Lower leg skin (tissue), 4 donors: ENCODE data around the gene ABCC10. TPM values are rescaled to one million over a fixed set of nuclear protein-coding genes. Genes with fewer than 3 reads are reported as not detected.

ENCODE experiments used
- DNase-seq, 2 donors: peaks; one replicate each; pipeline ENCODE4 v3.0.0-alpha.2; 2019; ENCODE audit warnings: low spot score in 2 of 2
- H3K4me3 ChIP-seq: fragments of 200-600 bp; sonication (generic); 2 replicates; pipeline ENCODE4 v1.5.1; 2017; ENCODE audit warnings: mild to moderate bottlenecking, low read depth; ENCODE audit not compliant: poor library complexity, severe bottlenecking
- POLR2A ChIP-seq, 2 donors: fragments of 450-650 bp; IDR thresholded peaks; one replicate each; pipeline ENCODE4 v1.6.1; 2016 to 2017; ENCODE audit warnings: antibody characterized with exemption in 2 of 2, mild to moderate bottlenecking in 1 of 2, moderate library complexity in 1 of 2
- WGBS, 2 donors: methylation state at CpG; one replicate each; pipeline ENCODE4 v1.1.5; 2018; 5-methylcytosine and 5-hydroxymethylcytosine counted together
- intact Hi-C: fragments of 100-400 bp; cut with DNase I; formaldehyde crosslinking; loops from one replicate; pipeline ENCODE4 v1.15.0; 2023; ENCODE audit warnings: low total_unique reads
- total RNA-seq, 4 donors: library from RNA; depleted of rRNA; stranded (reverse); fragments of >200 nt; gene quantifications; one replicate each; pipeline ENCODE4 v1.1.0, GENCODE V29; 2016
- TF ChIP-seq, protein P1 (sequence below), 3 donors: fragments of 450-650 bp; IDR thresholded peaks; one replicate each; pipeline ENCODE4 v1.5.1; 2016; ENCODE audit warnings: antibody characterized with exemption in 3 of 3, mild to moderate bottlenecking in 3 of 3, moderate library complexity in 2 of 3

ABCC10 gene
- total RNA-seq, 4 donors from 2014 or later = 9.4 to 17.9 (median 15.9) TPM

DNA sequence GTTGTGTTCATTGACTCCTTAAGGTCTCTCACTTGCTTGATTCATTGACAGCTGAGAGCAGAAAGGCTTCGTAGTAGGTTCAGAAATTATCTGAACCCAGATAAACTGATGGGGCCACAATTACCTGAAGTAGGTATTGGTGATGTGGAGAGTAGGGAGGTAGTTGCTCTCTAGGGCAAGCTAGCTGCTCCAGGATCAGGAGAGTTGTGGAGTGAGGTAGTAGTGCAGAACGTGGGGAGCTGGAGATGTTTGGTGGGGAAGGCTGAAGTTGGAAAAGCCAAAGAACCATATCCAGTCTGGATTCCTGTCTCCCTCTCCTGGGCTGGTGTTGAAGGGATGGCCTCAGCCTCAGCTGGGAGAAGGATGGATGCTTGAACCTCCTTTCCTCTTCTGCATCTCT, 65.9 kb downstream of the ABCC10 start:
- no peak for DNase-seq
- TF ChIP-seq POLR2A (IDR thresholded peaks at IDR 0.05) = no peak
- TF ChIP-seq, protein P1, sequence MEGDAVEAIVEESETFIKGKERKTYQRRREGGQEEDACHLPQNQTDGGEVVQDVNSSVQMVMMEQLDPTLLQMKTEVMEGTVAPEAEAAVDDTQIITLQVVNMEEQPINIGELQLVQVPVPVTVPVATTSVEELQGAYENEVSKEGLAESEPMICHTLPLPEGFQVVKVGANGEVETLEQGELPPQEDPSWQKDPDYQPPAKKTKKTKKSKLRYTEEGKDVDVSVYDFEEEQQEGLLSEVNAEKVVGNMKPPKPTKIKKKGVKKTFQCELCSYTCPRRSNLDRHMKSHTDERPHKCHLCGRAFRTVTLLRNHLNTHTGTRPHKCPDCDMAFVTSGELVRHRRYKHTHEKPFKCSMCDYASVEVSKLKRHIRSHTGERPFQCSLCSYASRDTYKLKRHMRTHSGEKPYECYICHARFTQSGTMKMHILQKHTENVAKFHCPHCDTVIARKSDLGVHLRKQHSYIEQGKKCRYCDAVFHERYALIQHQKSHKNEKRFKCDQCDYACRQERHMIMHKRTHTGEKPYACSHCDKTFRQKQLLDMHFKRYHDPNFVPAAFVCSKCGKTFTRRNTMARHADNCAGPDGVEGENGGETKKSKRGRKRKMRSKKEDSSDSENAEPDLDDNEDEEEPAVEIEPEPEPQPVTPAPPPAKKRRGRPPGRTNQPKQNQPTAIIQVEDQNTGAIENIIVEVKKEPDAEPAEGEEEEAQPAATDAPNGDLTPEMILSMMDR (IDR thresholded peaks at IDR 0.05) = no peak
- no peak overlapping the region for H3K4me3 ChIP-seq
- 67 to 69% methylated on average over 2 of the region's 2 CpGs for WGBS, 2 donors
- intact Hi-C loops = no loop called here

DNA sequence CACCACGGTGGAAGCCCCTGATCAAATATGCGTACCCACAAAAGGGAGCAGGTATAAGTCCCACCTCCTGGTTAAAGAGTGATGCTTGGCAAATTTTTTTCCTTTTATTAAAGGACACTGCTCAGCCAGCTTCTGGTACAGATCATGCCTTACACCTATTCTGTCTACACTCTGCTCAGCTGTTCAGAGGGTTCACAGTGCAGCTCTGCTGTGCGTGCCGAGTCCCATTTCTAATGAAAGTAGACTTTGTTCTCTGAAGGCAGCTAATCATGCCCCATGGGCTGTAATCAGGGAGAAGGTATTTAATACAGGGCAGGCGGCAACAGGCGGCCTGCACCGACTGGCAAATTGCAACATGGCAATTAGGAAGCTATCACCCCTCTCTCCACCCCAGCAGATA, 66.5 kb downstream of the ABCC10 start:
- WGBS, 2 donors = 48 to 59% methylated on average over 7 of the region's 7 CpGs
- no peak for DNase-seq
- intact Hi-C loops = no loop called here
- no peak overlapping the region for H3K4me3 ChIP-seq
- TF ChIP-seq, protein P1 (IDR thresholded peaks at IDR 0.05) = no peak
- TF ChIP-seq POLR2A (IDR thresholded peaks at IDR 0.05) = no peak

DNA sequence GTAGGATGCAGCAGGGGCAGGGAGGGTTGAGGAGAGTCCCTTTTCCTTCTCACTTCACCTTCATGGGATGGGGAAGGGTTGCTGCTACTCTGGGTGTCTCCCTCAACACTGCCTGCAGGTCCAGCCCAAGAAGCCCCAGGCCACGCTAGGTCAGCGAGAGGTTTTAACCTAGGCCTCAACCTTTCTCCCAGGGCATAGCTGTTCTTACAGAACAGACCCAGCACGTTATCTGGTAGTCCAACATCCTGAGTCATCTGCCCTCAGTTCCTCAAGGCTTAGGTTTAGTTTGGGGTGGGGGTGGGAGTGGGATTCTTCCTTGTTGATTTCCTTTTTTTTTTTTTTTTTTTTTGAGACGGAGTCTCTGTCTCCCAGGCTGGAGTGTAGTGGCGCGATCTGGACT, 67.0 kb downstream of the ABCC10 start:
- H3K4me3 ChIP-seq = no peak overlapping the region
- WGBS, 2 donors = 68 to 80% methylated on average over 6 of the region's 6 CpGs
- DNase-seq = no peak
- intact Hi-C loops = no loop called here
- TF ChIP-seq, protein P1 (IDR thresholded peaks at IDR 0.05) = no peak
- TF ChIP-seq POLR2A (IDR thresholded peaks at IDR 0.05) = no peak

DNA sequence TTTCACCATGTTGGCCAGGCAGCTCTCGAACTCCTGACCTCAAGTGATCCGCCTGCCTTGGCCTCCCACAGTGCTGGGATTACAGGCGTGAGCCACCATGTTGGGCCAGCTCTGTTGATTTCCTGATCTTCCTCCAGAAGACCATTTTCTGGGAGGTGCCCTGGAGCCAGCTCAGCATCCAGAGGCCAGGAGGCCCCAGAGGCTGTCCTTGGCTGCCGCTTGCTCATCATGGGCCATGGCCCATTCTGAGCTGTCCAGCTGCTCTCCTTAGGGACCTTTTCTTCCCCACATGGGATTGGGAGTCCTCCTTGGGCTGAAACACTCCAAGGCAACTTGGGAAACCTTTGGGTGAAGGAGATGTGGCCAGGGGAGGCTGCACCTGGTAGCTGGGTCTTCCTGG, 67.4 kb downstream of the ABCC10 start:
- DNase-seq = no peak
- intact Hi-C loops = no loop called here
- TF ChIP-seq, protein P1 (IDR thresholded peaks at IDR 0.05) = no peak
- TF ChIP-seq POLR2A (IDR thresholded peaks at IDR 0.05) = no peak
- WGBS, 2 donors = 89 to 90% methylated on average over 4 of the region's 4 CpGs
- no peak overlapping the region for H3K4me3 ChIP-seq

DNA sequence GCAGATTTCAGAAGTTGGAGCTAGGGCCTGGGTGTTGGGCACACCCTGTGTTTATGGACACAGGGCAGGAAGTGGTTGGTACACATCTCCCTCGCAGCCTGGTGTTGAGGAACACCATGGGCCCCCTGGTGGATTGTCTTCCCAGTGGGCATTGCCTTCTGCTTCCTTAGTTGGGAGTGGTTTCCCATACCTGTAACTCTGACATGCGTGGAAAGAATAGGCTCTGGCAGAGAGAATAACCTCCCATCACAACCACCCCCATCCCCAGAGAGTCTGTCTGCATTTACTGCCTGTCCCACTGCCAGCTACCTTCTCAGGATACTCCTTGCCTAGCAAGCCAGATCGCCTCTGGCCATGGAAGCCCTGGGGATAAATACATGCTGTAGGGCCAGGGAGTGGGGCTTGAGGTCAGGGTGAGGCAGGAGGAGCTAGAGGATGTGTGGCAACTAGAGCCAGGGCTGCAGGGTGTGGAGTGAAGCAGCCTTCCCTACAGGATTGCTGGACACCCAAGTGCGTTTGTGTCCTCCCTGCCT, 68.1 kb downstream of the ABCC10 start:
- DNase-seq = no peak
- intact Hi-C loops = no loop called here
- no peak overlapping the region for H3K4me3 ChIP-seq
- 34 to 52% methylated on average over 4 of the region's 4 CpGs for WGBS, 2 donors
- TF ChIP-seq, protein P1 (IDR thresholded peaks at IDR 0.05) = no peak
- TF ChIP-seq POLR2A (IDR thresholded peaks at IDR 0.05) = no peak
